Liver (tissue), 3 donors: Measurements from ENCODE around the gene PDC.

ENCODE experiments used
- GABPA ChIP-seq, 2 donors: IDR thresholded peaks in 1 of 2; conservative IDR thresholded peaks in 1 of 2; 2 replicates each; pipeline ENCODE4 v1.6.1; 2016; ENCODE audit warnings: antibody characterized with exemption in 2 of 2, mild to moderate bottlenecking in 1 of 2, moderate library complexity in 1 of 2
- JUND ChIP-seq, 2 donors: IDR thresholded peaks; 2 replicates each; pipeline ENCODE4 v1.6.1; 2016; ENCODE audit warnings: antibody characterized with exemption in 2 of 2
- TAF1 ChIP-seq: conservative IDR thresholded peaks from 2 replicates; pipeline ENCODE4 v1.6.1; 2016; ENCODE audit warnings: antibody characterized with exemption, mild to moderate bottlenecking
- TF ChIP-seq, protein P1 (sequence below): fragments of 150-350 bp; IDR thresholded peaks from 2 replicates; pipeline ENCODE4 v1.5.1; 2017; ENCODE audit warnings: improper control_type of control experiment, low read depth, low read length; ENCODE audit not compliant: missing input control
- TF ChIP-seq, protein P2 (sequence below): IDR thresholded peaks from 2 replicates; pipeline ENCODE4 v1.6.1; 2016; ENCODE audit warnings: antibody characterized with exemption, mild to moderate bottlenecking
- TF ChIP-seq, protein P3 (sequence below): IDR thresholded peaks from 2 replicates; pipeline ENCODE4 v1.6.1; 2016; ENCODE audit warnings: antibody characterized with exemption
- donor health status: healthy.
- donor health status: healthy.

DNA sequence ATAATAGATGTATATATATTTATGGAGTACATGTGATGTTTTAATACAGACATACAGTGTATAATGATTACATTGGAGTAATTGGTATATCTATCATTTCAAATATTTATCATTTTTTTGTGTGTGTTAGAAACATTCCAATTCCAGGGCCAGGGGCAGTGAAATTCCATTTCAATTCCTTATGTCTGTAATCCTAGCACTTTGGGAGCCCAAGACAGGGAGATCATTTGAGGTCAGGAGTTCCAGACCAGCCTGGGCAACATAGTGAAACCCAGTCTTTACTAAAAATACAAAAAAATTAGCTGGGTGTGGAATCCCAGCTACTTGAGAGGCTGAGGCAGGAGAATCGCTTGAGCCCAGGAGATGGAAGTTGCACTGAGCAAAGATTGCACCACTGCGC lies 30.4 kb upstream of the PDC start:
- TF ChIP-seq, protein P1, sequence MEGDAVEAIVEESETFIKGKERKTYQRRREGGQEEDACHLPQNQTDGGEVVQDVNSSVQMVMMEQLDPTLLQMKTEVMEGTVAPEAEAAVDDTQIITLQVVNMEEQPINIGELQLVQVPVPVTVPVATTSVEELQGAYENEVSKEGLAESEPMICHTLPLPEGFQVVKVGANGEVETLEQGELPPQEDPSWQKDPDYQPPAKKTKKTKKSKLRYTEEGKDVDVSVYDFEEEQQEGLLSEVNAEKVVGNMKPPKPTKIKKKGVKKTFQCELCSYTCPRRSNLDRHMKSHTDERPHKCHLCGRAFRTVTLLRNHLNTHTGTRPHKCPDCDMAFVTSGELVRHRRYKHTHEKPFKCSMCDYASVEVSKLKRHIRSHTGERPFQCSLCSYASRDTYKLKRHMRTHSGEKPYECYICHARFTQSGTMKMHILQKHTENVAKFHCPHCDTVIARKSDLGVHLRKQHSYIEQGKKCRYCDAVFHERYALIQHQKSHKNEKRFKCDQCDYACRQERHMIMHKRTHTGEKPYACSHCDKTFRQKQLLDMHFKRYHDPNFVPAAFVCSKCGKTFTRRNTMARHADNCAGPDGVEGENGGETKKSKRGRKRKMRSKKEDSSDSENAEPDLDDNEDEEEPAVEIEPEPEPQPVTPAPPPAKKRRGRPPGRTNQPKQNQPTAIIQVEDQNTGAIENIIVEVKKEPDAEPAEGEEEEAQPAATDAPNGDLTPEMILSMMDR, result no peak
- TF ChIP-seq JUND (IDR thresholded peaks at IDR 0.05), result no peak
- no peak for TF ChIP-seq TAF1
- TF ChIP-seq, protein P2, sequence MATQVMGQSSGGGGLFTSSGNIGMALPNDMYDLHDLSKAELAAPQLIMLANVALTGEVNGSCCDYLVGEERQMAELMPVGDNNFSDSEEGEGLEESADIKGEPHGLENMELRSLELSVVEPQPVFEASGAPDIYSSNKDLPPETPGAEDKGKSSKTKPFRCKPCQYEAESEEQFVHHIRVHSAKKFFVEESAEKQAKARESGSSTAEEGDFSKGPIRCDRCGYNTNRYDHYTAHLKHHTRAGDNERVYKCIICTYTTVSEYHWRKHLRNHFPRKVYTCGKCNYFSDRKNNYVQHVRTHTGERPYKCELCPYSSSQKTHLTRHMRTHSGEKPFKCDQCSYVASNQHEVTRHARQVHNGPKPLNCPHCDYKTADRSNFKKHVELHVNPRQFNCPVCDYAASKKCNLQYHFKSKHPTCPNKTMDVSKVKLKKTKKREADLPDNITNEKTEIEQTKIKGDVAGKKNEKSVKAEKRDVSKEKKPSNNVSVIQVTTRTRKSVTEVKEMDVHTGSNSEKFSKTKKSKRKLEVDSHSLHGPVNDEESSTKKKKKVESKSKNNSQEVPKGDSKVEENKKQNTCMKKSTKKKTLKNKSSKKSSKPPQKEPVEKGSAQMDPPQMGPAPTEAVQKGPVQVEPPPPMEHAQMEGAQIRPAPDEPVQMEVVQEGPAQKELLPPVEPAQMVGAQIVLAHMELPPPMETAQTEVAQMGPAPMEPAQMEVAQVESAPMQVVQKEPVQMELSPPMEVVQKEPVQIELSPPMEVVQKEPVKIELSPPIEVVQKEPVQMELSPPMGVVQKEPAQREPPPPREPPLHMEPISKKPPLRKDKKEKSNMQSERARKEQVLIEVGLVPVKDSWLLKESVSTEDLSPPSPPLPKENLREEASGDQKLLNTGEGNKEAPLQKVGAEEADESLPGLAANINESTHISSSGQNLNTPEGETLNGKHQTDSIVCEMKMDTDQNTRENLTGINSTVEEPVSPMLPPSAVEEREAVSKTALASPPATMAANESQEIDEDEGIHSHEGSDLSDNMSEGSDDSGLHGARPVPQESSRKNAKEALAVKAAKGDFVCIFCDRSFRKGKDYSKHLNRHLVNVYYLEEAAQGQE, result no peak
- TF ChIP-seq, protein P3, sequence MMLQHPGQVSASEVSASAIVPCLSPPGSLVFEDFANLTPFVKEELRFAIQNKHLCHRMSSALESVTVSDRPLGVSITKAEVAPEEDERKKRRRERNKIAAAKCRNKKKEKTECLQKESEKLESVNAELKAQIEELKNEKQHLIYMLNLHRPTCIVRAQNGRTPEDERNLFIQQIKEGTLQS, result no peak
- no peak for TF ChIP-seq GABPA (IDR thresholded peaks at IDR 0.05 in 1 of 2, conservative IDR thresholded peaks at IDR 0.05 in 1 of 2)
